Stomach (tissue), 4 donors: Measurements from ENCODE around the gene C1orf35.

ENCODE experiments used
- CTCF ChIP-seq, 7 experiments: fragments of 450-650 bp in 4 of 7; fragments of 200-600 bp in 3 of 7; sonication (generic) in 3 of 7; IDR thresholded peaks; one replicate each; pipeline ENCODE4 v1.5.1; 2016 to 2019; ENCODE audit warnings: antibody characterized with exemption in 7 of 7, control low read depth in 2 of 7, mild to moderate bottlenecking in 1 of 7
- EP300 ChIP-seq: sonication (generic); formaldehyde crosslinking; IDR thresholded peaks from one replicate; pipeline ENCODE4 v1.6.1; 2017; ENCODE audit warnings: antibody characterized with exemption

- TF ChIP-seq EP300 (no peak), CTCF (IDR thresholded peaks at IDR 0.05) (no peak)
These were observed 44.1 kb upstream of the C1orf35 start for GRCh38 chr1:228147151-228147693.
